GM23338 (cell line): Measurements from ENCODE around the gene NTM. TPM values are rescaled to one million over a fixed set of nuclear protein-coding genes. Genes with fewer than 3 reads are reported as not detected.

ENCODE experiments used
- ATAC-seq: fragments of 200-7000 bp; cut with Tn5 transposase; 3 replicates; pipeline ENCODE4 v1.9.1; 2020
- DNase-seq: peaks from one replicate; pipeline ENCODE4 v3.0.0-alpha.2; 2015; ENCODE audit warnings: low spot score
- H2AFZ ChIP-seq: fragments of 200-600 bp; sonication (generic); 2 replicates; pipeline ENCODE4 v1.8.0; 2016; ENCODE audit warnings: antibody characterized with exemption, mild to moderate bottlenecking, moderate library complexity
- H3F3A ChIP-seq: fragments of 200-600 bp; sonication (generic); replicated peaks from 2 replicates; pipeline ENCODE4 v1.8.0; 2017; ENCODE audit warnings: antibody characterized with exemption, mixed run types, low read depth
- H3K27ac ChIP-seq: fragments of 200-600 bp; sonication (generic); 2 replicates; pipeline ENCODE4 v1.6.1; 2016; ENCODE audit warnings: low read depth
- H3K27me3 ChIP-seq: fragments of 200-600 bp; sonication (generic); 2 replicates; pipeline ENCODE4 v1.8.0; 2016; ENCODE audit warnings: mild to moderate bottlenecking, mixed run types, moderate library complexity; ENCODE audit not compliant: insufficient read depth
- H3K36me3 ChIP-seq: fragments of 200-600 bp; sonication (generic); 2 replicates; pipeline ENCODE4 v1.8.0; 2016; ENCODE audit warnings: mild to moderate bottlenecking; ENCODE audit not compliant: insufficient read depth
- H3K4me1 ChIP-seq: fragments of 200-600 bp; sonication (generic); 2 replicates; pipeline ENCODE4 v1.8.0; 2016; ENCODE audit warnings: mild to moderate bottlenecking, moderate library complexity; ENCODE audit not compliant: insufficient read depth
- H3K4me2 ChIP-seq: fragments of 200-600 bp; sonication (generic); 2 replicates; pipeline ENCODE4 v1.7.1; 2017; ENCODE audit warnings: mixed run types
- H3K4me3 ChIP-seq: fragments of 200-600 bp; sonication (generic); 2 replicates; pipeline ENCODE4 v1.6.1; 2016; ENCODE audit warnings: mixed run types
- H3K79me2 ChIP-seq: fragments of 200-600 bp; sonication (generic); replicated peaks from 2 replicates; pipeline ENCODE4 v1.8.0; 2017; ENCODE audit warnings: mild to moderate bottlenecking; ENCODE audit not compliant: insufficient read depth
- H3K9me2 ChIP-seq: fragments of 200-600 bp; sonication (generic); 2 replicates; pipeline ENCODE4 v1.8.0; 2017; ENCODE audit not compliant: insufficient read depth
- H4K20me1 ChIP-seq: fragments of 200-600 bp; sonication (generic); replicated peaks from 2 replicates; pipeline ENCODE4 v1.8.0; 2017; ENCODE audit warnings: mild to moderate bottlenecking; ENCODE audit not compliant: insufficient read depth
- H3K27ac Mint-ChIP-seq: 2 replicates; pipeline ENCODE4 v1.8.0; 2020; ENCODE audit warnings: inconsistent platforms, mild to moderate bottlenecking, moderate library complexity, mixed read lengths
- H3K27me3 Mint-ChIP-seq: 3 replicates; pipeline ENCODE4 v1.8.0; 2022; ENCODE audit warnings: low read depth, mild to moderate bottlenecking, moderate library complexity, mixed read lengths, inconsistent platforms; ENCODE audit not compliant: insufficient read depth, poor library complexity
- H3K36me3 Mint-ChIP-seq: 3 replicates; pipeline ENCODE4 v1.8.0; 2021; ENCODE audit warnings: low read depth, mild to moderate bottlenecking, inconsistent platforms, moderate library complexity, mixed read lengths
- H3K4me1 Mint-ChIP-seq: 3 replicates; pipeline ENCODE4 v1.8.0; 2020; ENCODE audit warnings: mild to moderate bottlenecking, inconsistent platforms, mixed read lengths
- H3K4me3 Mint-ChIP-seq: 3 replicates; pipeline ENCODE4 v1.8.0; 2021; ENCODE audit warnings: moderate library complexity, mild to moderate bottlenecking, inconsistent platforms, mixed read lengths
- H3K9me3 Mint-ChIP-seq: 3 replicates; pipeline ENCODE4 v1.8.0; 2020; ENCODE audit warnings: moderate library complexity, mild to moderate bottlenecking, inconsistent platforms, mixed read lengths
- CTCF ChIP-seq, 2 experiments: fragments of 200-600 bp in 1 of 2; sonication (generic) in 1 of 2; conservative IDR thresholded peaks; 2 replicates each; pipeline versions ENCODE4 v1.5.1 to v1.6.1; 2016 to 2017; ENCODE audit warnings: antibody characterized with exemption in 2 of 2, low read depth in 2 of 2, mild to moderate bottlenecking in 2 of 2, moderate library complexity in 1 of 2
- EZH2 ChIP-seq: fragments of 200-600 bp; sonication (generic); IDR thresholded peaks from one replicate; pipeline ENCODE4 v1.8.0; 2017; ENCODE audit warnings: antibody characterized with exemption, mild to moderate bottlenecking, low read depth; ENCODE audit not compliant: unreplicated experiment
- EZH2phosphoT487 ChIP-seq: fragments of 200-600 bp; sonication (generic); IDR thresholded peaks from one replicate; pipeline ENCODE4 v1.8.1; 2018; ENCODE audit warnings: antibody characterized with exemption; ENCODE audit not compliant: unreplicated experiment
- JUNB ChIP-seq: IDR thresholded peaks from one replicate; pipeline ENCODE4 v1.6.1; 2016; ENCODE audit warnings: antibody characterized with exemption; ENCODE audit not compliant: unreplicated experiment
- NANOG ChIP-seq: IDR thresholded peaks from 2 replicates; pipeline ENCODE4 v1.6.1; 2016; ENCODE audit warnings: antibody characterized with exemption, borderline replicate concordance
- POLR2AphosphoS5 ChIP-seq: IDR thresholded peaks from 2 replicates; pipeline ENCODE4 v1.6.1; 2016; ENCODE audit warnings: antibody characterized with exemption, low read depth
- STAT1 ChIP-seq: IDR thresholded peaks from one replicate; pipeline ENCODE4 v1.6.1; 2016; ENCODE audit warnings: antibody characterized with exemption; ENCODE audit not compliant: unreplicated experiment
- ZNF114 ChIP-seq: fragments of 250-450 bp; sonication (Bioruptor Pico); IDR thresholded peaks from 2 replicates; pipeline ENCODE4 v1.5.0; 2020; ENCODE audit warnings: mild to moderate bottlenecking, moderate library complexity
- ZNF331 ChIP-seq: fragments of 250-450 bp; sonication (Bioruptor Pico); IDR thresholded peaks from 2 replicates; pipeline ENCODE4 v1.5.0; 2020; ENCODE audit warnings: low read depth, mild to moderate bottlenecking, moderate library complexity
- ZNF462 ChIP-seq: fragments of 250-450 bp; sonication (Bioruptor Pico); IDR thresholded peaks from 2 replicates; pipeline ENCODE4 v1.5.0; 2020; ENCODE audit warnings: mild to moderate bottlenecking, moderate library complexity
- polyA plus RNA-seq: library from polyadenylated mRNA; unstranded; fragments of >200 nt; fragmentation: Nextera tagmentation; extraction: Ambion mirVana; gene quantifications from 2 replicates; pipeline ENCODE4 v1.2.1, GENCODE V29; 2016
- total RNA-seq: library from RNA; depleted of rRNA; stranded (reverse); fragments of >200 nt; shearing (Covaris generic); gene quantifications from 2 replicates; pipeline ENCODE4 v1.2.3, GENCODE V29; 2014

Gene NTM
- total and polyA plus RNA-seq, 2 experiments from 2014 or later: 10.6 to 14.6 TPM

- H3K27me3 Mint-ChIP-seq: peaks cover 4% of the 10 kb centered on the region
Measured at GRCh38 chr11:132100583-132100982, 730.2 kb downstream of the NTM start.

GRCh38 chr11:132101881-132102280 is 731.5 kb downstream of the NTM start:
- Mint-ChIP-seq H3K9me3 (no peaks in the 10 kb centered on the region; the same call in 2 of the 3 replicates), H3K27me3 (peaks cover 4% of the 10 kb centered on the region), H3K4me3 (no peak overlapping the region), H3K4me1 (peaks cover 38% of the 10 kb centered on the region), H3K27ac (no peak overlapping the region), H3K36me3 (peaks cover 3% of the 10 kb centered on the region; the same call in 1 of the 3 replicates)
- Histone ChIP-seq H3K79me2 (no peaks in the 10 kb centered on the region), H4K20me1 (no peaks in the 10 kb centered on the region), H3K4me1 (peaks cover 26% of the 10 kb centered on the region), H3K36me3 (no peaks in the 10 kb centered on the region), H3K27ac (no peak overlapping the region), H3K9me2 (no peaks in the 10 kb centered on the region), H3F3A (no peaks in the 10 kb centered on the region), H2AFZ (no peak overlapping the region), H3K4me3 (no peak overlapping the region), H3K27me3 (no peaks in the 10 kb centered on the region), H3K4me2 (no peak overlapping the region)
- ATAC-seq (no peak; the same call in 2 of the 3 replicates), DNase-seq (no peak)
- TF ChIP-seq EZH2: no peak
- no peak for TF ChIP-seq ZNF114 (CRISPR knock-in tag)
- no peak for TF ChIP-seq POLR2AphosphoS5
- no peak for TF ChIP-seq CTCF (conservative IDR thresholded peaks at IDR 0.05; ENCODE audit: low read depth in 2 of 2)

More at GRCh38 chr11:132100583-132100982, 730.2 kb downstream of the NTM start:
- Mint-ChIP-seq H3K9me3 (no peaks in the 10 kb centered on the region; the same call in 2 of the 3 replicates), H3K36me3 (peaks cover 3% of the 10 kb centered on the region; the same call in 1 of the 3 replicates), H3K4me1 (peaks cover 38% of the 10 kb centered on the region), H3K4me3 (no peak overlapping the region), H3K27ac (no peak overlapping the region)
- Histone ChIP-seq H3K4me1 (peaks cover 26% of the 10 kb centered on the region), H3K27me3 (no peaks in the 10 kb centered on the region), H3K36me3 (no peaks in the 10 kb centered on the region), H3K79me2 (no peaks in the 10 kb centered on the region), H3K4me3 (no peak overlapping the region), H3K27ac (no peak overlapping the region), H3K9me2 (no peaks in the 10 kb centered on the region), H4K20me1 (no peaks in the 10 kb centered on the region), H3K4me2 (no peak overlapping the region), H3F3A (no peaks in the 10 kb centered on the region), H2AFZ (no peak overlapping the region)
- TF ChIP-seq JUNB: no peak
- no peak for TF ChIP-seq POLR2AphosphoS5
- no peak for TF ChIP-seq STAT1
- no peak for TF ChIP-seq ZNF114 (CRISPR knock-in tag)
- no peak for TF ChIP-seq EZH2phosphoT487
- ATAC-seq (no peak), DNase-seq (no peak)

GRCh38 chr11:132103021-132103420 is 732.6 kb downstream of the NTM start:
- H2AFZ ChIP-seq: no peak overlapping the region
- H3K27me3 Mint-ChIP-seq: peaks cover 4% of the 10 kb centered on the region
- TF ChIP-seq NANOG (no peak), ZNF331 (no peak), ZNF462 (CRISPR knock-in tag) (no peak)

More at GRCh38 chr11:132103021-132103420, 732.6 kb downstream of the NTM start:
- Histone ChIP-seq H3F3A (no peaks in the 10 kb centered on the region), H3K27ac (no peak overlapping the region), H4K20me1 (no peaks in the 10 kb centered on the region), H3K27me3 (no peaks in the 10 kb centered on the region), H3K36me3 (no peaks in the 10 kb centered on the region), H3K4me1 (peaks cover 26% of the 10 kb centered on the region), H3K4me2 (peak overlapping the region; percentile 54; the same call in 1 of the 2 replicates), H3K4me3 (no peak overlapping the region), H3K9me2 (no peaks in the 10 kb centered on the region), H3K79me2 (no peaks in the 10 kb centered on the region)
- ATAC-seq: peak; percentile 21
- Mint-ChIP-seq H3K36me3 (peaks cover 3% of the 10 kb centered on the region; the same call in 1 of the 3 replicates), H3K9me3 (no peaks in the 10 kb centered on the region; the same call in 2 of the 3 replicates), H3K4me1 (peaks cover 38% of the 10 kb centered on the region), H3K4me3 (no peak overlapping the region), H3K27ac (no peak overlapping the region)
- DNase-seq: no peak
